ENCODE measurements around the gene COLEC11.
"Not testable (repeated sequence)": the region's sequence is repeated elsewhere in the genome, so short reads cannot be mapped to it uniquely, and the experiment has no call there.

The COLEC11 gene

DNA sequence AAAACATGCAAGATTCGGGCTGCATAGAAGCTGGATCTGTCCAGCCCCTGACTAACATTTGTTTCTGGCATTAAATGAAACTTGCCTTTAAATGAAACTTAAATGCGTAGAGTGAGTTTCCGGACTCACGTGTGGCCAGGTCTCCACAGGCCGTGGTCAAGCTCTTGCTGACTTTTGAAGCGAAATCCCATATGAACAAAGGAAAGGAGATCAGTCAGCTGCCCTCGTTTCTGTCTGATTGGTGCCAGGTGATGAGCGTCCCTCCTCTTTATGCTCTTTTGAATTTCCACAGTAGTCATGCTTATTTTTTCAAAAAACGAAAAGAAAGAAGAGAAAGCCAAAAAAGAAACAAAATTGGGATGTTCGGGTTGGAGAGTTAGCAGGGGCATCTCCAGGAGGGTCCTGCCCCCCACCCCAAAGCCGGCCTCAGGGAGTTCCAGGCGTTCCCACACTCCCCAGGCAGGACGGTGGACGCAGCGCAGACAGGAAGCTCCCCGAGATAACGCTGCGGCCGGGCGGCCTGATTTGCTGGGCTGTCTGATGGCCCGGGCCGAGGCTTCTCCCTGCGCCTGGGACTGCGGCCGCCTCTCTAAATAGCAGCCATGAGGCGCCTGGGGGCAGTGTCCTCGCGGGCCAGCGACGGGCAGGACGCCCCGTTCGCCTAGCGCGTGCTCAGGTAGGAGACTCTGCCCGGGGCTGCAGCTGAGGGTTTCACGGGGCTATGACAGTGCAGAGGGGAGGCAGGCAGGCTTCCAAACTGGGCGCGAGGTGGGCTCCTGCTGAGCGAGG is at the start of gene COLEC11:
Gene COLEC11, plus strand, starts transcription at position 620 of the 789 bp plus-strand sequence. CDS start 9,229 bp downstream, outside the sequence.
- DNase-seq, result no peak

DNA sequence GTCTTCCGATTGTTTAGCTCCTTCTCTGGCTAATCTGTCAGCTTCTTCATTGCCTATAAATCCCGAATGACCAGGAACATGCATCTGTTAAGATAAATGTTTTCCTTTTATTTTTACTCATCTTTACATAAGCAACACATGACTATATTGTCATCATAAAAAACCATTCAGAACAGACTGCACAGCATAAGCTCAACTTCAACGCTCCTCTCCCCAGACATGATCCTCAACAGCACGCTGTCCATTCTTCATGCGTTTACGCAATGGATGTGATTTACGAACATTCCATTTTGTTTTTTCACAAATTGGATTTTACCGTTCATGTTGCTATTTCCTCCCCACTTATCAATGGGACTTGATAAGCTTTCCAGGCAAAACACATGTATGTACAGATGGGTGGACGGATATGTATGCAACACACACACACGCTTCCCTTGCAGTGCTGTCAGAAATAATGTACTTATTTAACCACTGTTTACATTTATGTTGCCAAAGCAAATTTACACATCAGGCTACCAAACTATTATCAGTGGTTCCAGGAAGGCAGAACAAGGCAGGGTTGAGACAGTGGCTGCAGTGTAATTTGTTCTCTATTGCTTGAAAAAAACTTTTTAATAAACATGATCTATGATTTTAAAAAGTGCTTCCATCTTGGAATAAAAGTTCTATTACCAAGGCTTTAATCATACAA is 49.0 kb upstream of the COLEC11 start:
- DNase-seq, result no peak

DNA sequence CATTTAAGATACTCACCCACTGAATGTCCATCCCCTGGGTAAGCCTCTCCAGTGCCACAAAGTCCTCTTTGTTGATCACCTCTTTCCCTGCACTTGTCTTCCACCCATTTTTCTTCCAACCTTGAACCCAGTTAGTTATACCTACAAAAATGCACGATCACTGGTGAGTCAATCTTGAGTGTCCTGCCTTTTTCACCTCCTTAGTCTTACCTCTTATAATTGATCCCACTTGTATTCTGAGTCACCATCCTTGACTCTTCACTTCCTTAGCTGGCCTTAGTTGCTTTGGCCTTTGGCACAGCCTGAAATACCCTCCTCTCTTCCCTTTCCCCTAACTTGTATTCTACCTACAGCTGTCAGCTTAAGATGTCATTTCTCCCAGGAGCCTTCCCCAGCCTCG is 47.0 kb upstream of the COLEC11 start:
- no peak for DNase-seq

DNA sequence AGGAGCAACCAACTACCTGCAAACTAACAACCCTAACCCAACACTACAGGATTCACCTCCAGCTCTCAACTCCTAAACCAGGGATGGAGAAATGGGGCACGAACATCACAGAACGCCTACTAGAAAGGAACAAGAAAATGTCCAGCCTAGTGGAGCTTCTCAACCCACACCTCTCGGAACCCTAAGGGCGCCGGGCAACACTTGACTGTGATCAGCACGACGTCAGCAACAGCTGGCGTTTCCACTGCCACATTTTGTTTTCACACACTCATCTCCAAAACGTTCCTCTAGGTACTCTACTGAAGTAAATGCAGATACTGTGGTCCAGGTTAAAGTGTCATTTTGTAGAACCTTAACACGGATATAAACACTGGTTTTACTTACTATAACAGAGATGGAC is 41.0 kb upstream of the COLEC11 start:
- DNase-seq, result no peak

DNA sequence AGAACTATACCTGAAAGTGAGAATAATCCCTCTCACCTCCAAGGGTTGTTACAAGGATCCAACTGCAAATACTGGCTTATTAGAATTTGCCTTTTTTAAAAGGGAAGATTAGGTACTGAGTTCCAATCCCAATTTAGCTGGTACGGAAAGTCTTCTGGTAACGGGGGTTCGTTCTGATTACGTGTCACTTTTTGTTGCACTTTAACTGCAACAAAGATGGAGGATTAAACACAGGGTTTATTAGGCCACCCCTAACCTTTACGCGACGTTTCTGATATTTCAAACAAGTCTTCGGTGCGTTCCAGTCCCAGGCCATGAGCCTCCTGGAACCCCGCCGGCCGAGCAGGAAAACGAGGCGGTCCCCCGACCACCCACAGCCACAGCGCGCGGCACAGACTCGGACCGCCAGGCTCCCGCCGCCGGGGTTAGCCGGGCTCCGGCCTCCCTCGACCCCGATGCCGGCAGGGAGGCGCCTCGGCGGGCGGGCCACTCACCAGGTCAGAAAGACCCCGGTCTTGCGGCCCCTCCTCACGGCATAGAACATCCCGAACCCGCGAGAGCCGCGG is 37.2 kb upstream of the COLEC11 start:
- DNase-seq, result no peak

DNA sequence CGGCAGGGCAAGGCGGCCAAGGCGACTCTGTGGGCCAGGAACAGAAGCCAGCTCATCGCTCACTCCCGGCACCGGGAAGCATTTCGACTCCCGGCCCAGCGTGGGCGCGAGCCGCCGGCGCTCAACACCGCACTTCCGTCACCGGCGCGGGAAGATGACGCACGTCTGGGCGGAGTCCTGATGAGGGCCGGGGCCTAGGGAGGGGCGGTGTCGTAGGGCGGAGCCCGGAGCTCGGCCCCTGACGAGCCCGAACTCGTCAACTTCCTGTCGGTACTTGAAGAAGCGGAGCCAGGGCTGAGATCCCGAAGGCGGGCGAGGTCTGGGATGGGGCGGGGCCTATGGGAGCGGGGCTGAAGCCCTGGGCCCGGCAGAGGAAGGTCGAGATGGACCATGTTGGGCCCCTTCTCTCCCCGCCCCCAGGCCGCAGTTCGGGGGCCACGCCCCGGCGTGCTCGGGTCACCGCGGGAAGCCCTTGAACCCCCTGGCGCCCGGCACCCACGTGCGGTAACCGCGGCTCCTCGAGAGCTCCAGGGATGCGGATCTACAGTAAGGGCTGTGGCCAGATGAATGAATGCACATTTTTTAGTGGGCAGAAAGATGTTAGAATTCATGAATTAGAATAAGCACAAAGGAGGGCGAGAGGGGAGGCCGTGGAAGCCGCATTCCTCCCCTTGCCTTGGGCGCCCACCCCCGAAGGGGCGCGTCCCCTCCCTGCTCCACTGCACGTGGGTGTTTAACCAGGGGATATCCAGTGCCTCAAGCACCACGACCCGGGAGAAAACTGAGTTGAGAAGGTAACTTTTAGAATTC is 36.5 kb upstream of the COLEC11 start, which contains the start of gene RNASEH1:
Gene RNASEH1, minus strand, starts transcription at position 129 of the 810 bp plus-strand sequence. Its CDS starts 73 bp downstream, at position 56.
- DNase-seq, result peak; percentile 99

DNA sequence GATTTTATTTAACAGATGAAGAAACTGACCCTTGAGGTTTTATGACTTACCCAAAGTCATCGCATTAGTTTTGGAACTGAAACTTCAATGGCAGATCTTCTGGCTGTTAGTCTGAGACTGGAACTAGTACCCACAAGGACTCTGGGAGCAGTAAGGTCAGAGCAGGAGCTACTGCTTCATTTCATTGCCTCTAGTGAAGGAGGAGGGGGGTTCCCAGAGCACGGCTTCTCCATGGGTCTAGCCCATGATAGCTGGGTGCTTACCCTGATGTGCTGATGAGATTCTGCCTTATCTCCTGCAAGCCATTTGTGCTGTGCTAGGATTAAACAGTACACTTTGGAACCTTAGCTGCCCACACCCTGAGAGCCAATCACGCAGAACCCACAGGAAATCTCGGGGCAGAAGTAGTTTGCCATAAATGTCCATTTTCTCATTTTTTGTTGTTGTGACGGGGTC is 31.4 kb upstream of the COLEC11 start:
- DNase-seq, result no peak

DNA sequence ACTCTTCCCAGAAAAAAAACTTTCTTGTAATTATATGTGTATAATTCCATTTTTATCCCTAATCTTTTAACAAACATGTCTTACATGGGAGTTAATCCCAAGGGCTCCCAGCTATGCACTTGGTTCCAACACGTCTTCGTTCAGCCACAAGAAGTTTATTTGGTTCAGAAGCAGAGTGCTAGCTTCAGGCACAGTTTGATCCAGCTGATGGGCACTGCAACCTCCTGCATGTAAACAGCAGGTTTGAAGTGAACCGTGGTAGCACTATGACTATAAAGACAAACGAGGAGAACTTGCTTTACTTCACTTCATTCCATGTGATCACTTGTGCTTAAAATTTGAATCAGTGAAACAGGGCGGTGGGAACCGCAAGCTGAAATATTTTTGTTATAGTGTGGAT is 29.8 kb upstream of the COLEC11 start:
- no peak for DNase-seq

DNA sequence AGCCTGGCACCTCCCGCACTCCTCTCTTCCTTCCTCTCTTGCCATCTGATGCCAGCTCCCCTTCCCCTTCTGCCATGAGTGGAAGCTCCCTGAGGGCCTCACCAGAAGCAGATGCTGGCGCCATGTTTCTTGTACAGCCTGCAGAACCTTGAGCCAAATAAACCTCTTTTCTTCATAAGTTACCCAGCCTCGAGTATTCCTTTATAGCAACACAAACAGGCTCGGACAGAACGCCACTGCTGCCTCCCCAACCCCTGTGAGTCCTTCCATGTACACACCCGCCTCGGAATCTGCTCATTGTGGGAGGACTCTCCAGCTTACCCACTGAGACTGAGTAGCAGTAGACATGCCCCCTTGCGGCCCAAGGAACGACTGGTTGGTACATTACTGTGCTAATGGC is 28.1 kb upstream of the COLEC11 start:
- DNase-seq, result no peak

DNA sequence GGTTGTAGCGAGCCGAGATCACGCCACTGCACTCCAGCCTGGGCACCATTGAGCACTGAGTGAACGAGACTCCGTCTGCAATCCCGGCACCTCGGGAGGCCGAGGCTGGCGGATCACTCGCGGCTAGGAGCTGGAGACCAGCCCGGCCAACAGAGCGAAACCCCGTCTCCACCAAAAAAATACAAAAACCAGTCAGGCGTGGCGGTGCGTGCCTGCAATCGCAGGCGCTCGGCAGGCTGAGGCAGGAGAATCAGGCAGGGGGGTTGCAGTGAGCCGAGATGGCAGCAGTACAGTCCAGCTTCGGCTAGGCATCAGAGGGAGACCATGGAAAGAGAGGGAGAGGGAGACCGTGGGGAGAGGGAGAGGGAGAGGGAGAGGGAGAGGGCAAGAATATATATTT is 25.3 kb upstream of the COLEC11 start:
- DNase-seq, result not testable (repeated sequence)

DNA sequence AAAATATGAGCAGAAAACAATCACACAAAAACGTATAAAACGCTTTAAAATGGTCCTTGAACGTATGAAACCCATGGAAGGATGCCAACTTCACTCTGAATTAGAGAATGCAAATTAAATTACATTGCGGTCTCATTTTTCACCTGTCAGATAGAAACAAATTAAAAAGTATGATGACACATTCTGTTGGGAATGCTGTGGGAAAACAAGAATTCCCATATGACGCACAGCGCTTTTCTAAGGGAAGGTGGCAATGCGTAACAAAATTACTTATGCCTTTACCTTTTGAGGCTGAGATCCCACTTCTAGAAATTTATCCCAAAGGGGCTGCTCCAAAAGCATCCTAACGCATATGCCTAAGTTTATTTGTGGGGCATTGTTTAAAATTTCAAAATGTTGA is 23.6 kb upstream of the COLEC11 start:
- DNase-seq, result no peak

DNA sequence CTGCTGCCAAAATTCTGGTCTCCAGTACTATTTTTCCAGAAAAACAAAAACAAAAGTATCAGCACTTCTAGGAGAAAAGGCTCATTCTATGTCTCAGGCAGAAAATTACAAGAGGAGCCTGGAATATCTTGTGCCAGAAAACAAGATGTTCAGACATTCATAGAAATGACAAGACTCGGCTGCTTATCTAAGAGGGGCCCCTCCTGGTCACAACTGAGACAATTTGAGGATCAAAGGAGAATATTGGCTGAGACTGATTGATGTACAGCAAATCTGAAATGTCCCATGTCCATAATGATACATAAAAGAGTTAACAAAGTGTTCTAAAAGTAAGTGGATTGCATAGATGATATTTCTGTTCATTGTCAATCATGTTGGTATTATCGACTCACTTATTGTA is 22.3 kb upstream of the COLEC11 start:
- DNase-seq, result no peak

DNA sequence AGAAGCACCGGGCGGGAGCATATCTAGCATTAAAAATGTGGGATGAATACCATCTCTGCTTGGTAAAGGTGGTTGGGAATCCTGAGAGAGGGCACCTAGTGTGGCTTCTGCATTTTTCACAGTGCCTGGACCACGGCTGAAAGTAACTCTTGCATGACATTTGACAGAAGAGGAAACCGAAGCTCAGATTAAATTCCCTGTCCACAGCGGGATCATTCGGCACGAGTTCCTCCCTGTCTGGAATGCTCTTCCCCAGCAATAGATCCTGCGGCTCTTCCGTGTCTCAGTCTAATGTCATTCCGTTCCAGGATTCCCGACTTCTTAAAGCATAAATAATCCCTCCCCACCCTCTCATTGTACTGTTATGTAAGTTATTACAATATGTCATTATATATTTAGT is 20.8 kb upstream of the COLEC11 start:
- DNase-seq, result no peak

DNA sequence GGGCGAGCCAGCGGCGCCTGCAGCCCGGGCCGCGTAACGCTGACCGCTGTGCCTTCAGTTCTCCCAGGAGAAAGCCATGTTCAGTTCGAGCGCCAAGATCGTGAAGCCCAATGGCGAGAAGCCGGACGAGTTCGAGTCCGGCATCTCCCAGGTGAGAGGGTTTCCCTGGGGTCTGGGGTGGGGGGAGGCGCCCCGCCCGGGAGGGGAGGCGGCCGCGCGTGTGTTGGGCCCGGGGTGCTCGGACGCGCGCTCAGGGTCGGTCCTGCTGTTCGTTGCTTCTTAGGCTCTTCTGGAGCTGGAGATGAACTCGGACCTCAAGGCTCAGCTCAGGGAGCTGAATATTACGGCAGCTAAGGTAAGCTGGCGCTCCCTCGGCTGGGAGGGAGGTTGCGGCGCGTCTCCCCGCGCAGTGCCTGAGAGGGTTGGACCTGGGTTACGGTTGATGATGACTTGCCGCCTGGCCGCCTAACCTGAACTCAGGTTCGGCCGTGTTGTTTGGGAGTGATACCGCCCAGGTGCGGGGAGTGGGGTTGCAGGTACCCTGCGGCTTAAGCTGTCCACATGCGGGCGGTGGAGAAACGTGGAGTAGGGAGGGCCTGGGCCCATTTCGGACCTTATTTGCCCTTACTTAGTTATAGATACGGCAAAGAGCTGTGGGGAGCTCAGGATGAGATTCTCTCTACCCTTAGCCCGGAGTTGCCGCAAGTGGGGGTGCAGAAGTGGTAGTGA is 19.2 kb upstream of the COLEC11 start:
- DNase-seq, result peak; percentile 33

DNA sequence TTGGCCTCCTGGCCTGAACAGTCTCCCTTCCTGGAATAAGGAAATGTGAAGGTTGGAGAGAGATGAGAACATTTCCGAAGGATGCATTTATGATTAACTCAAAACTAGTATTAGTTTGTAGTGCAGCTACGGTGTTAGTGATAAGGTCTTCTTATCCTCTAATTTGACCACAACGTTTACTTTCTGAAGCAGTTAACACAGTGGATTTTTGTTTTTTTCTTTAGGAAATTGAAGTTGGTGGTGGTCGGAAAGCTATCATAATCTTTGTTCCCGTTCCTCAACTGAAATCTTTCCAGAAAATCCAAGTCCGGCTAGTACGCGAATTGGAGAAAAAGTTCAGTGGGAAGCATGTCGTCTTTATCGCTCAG is 18.7 kb upstream of the COLEC11 start:
- DNase-seq, result not testable (repeated sequence)

DNA sequence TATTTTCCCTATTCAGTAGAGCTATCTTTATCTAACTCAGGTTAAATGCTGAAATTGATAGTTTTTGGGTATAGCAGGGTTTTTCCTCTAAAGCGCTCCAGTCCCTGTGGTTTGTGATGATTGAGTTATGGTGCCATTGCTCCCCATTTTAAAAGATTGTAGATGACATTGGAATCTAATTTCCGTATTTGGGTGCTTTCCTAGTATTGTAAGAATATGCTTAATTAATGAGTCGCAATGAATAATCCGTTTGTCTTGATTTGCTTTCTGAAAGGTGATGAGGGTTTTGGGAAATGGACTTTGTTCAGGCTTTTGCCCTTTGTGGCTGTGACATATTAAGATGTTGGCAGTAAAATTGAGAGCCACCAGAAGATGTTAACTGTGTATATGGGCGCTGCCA is 15.9 kb upstream of the COLEC11 start:
- no peak for DNase-seq

DNA sequence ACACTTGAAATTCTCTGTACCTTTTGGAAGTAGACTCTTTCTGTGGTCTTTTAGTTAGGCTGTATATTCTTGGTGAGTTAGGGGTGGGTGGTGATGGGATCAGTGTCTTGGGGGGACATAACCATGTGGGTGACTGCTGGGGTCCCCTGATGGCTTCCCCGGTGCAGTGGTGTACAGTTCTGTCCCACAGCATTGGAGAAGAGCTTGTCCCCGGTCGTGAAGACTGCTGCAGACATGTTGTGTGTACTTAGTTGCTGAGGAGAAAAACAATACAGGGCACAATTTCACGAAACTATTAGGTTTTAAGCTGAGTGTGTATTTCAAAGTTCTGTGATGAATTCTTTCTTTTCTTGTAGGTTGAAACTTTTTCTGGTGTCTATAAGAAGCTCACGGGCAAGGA is 14.5 kb upstream of the COLEC11 start:
- DNase-seq, result no peak

DNA sequence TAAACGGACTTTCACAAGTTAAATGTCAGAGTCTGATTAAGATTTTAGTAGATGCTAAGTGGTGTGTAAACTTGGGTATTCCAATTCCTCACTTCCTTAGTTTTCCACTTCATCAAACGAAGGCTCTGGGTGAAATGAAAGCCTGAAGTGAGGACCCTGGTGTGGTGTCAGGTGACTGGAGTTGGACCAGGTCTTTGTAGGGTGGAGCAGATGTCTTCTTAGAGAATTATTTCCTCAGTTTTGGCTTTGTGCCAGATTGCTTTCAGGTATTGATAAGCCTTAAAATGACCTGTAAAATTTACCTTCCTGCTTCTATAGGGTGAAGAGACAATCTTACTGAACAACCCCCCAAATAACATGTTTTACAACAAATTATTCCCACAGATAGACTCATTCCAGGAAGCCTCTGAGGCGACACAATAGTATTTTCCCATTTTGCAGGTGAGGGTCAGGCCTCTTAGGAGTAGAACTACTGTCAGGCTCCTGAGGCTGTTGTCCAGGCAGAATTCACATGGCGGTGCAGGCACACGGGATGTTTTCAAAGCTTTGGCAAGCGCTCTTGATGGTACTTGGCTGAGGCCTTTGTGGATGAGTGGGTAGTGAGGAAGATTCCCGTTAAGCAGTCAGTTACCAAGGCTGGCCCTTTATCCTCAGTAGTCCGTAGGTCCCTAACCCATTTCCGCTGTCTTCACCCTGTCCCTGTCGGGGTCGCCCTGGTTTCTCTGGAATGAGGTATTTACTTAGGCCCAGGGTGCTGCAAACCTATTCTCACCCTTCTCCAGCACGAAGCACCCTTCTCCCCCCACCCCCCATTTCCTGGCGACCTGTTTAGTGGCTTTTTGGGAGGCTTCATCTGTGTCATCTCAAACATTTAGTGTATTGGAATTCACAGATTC is 13.3 kb upstream of the COLEC11 start:
- DNase-seq, result no peak

DNA sequence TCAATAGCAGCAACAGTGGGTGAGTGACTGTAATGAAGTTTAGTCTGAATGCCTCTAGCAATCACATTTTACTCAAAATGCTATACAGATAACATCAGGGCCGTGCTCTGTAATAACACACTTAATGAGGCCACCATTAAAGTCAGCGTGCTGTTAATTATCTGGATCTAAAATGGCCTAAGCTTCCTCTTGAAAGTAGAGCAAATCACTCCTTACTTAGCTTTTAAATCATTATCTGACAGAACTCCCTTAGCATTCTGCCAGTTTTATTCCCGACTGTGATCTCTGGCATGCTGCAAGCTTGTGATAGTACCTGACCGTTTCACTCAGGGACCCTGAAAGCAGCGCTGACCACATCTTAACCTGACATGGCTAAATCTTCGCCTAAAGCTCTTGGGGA is 10.8 kb upstream of the COLEC11 start:
- DNase-seq, result no peak

DNA sequence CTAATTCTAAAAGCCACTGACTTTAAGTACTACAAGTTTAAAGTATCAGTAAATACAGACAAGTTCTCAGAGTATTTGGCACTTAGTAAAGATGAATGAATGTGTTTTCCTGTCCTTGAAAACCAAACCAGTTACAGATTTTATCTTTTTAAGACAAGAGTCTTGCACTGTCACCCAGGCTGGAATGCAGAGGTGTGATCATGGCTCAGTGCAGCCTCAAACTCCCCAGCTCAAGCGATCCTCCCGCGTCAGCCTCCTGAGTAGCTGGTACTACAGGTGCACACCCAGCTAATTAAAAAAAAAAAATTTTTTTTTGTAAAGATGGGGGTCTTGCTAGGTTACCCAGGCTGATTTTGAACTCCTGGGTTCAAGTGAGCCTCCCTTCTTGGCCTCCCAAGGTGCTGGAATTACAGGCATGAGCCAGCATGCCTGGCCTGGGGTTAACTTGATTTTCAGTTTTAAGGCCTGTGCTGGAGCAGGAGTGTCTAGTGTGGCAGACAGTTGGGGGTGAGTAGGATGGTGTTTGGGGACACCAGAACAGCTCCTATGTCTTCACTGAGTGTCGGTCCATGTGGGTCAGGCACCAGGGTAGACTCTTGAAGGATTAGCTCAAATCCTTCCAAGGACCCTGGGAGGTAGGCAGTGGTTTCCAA is 10.2 kb upstream of the COLEC11 start:
- DNase-seq, result no peak

Data from activated naive CD4-positive, alpha-beta T cell treated with Interleukin-2 at 50 U/mL for 16 hours (primary cell).